GM12878 (cell line): ENCODE measurements around the gene YBX1. TPM values are rescaled to one million over a fixed set of nuclear protein-coding genes. Genes with fewer than 3 reads are reported as not detected.

ENCODE experiments used
- ATAC-seq: fragments of 200-7000 bp; cut with Tn5 transposase; 3 replicates; pipeline ENCODE4 v1.9.1; 2020; ENCODE audit warnings: mild to moderate bottlenecking, moderate library complexity
- BruUV-seq: library from RNA; stranded (reverse); fragments of 400-500 nt; replicated peaks from 2 replicates; lab custom pipeline; 2021; lab: Mats Ljungman, UMichigan
- CTCF ChIA-PET: fragments of 300-600 bp; sonication (Branson Sonifier 250); formaldehyde crosslinking; extraction: SDS; loops from one replicate; lab custom pipeline; 2021; ENCODE audit warnings: inconsistent platforms; lab: Yijun Ruan, JAX
- POLR2A ChIA-PET: fragments of 350-600 bp; formaldehyde crosslinking; extraction: SDS; loops from one replicate; lab custom pipeline; 2021; ENCODE audit warnings: inconsistent platforms; lab: Charles Lee
- RAD21 ChIA-PET: fragments of 300-600 bp; sonication (Branson Sonifier 250); formaldehyde crosslinking; loops from one replicate; lab custom pipeline; 2023; ENCODE audit warnings: antibody characterized with exemption; ENCODE audit not compliant: unreplicated experiment; lab: Charles Lee
- SMC1A ChIA-PET: fragments of 300-600 bp; sonication (Branson Sonifier 250); formaldehyde crosslinking; loops from one replicate; lab custom pipeline; 2023; ENCODE audit not compliant: unreplicated experiment, uncharacterized antibody; lab: Charles Lee
- DNase-seq: peaks from one replicate; pipeline ENCODE4 v3.0.0-alpha.2; 2011; ENCODE audit warnings: low read depth, low spot score
- FAIRE-seq: peaks from 3 replicates; lab custom pipeline; 2011; peaks lifted over from hg19 to GRCh38; lab: Jason Lieb, UNC
- H2AFZ ChIP-seq: 2 replicates; pipeline ENCODE4 v1.6.0; 2011; ENCODE audit warnings: low read depth, low read length, control low read depth; ENCODE audit not compliant: control insufficient read depth
- H3K27ac ChIP-seq: 2 replicates; pipeline ENCODE4 v1.5.1; 2011; ENCODE audit warnings: control low read depth; ENCODE audit not compliant: control insufficient read depth, insufficient read depth
- H3K27me3 ChIP-seq, 2 experiments: replicated peaks in 1 of 2; 2 replicates each; pipeline versions ENCODE4 v1.6.0 to v1.6.1; 2011; ENCODE audit warnings: low read length in 1 of 2; ENCODE audit not compliant: control insufficient read depth in 2 of 2, insufficient read depth in 2 of 2
- H3K36me3 ChIP-seq, 2 experiments: 2 replicates each; pipeline ENCODE4 v1.5.1; 2011; ENCODE audit warnings: low read length in 1 of 2; ENCODE audit not compliant: control insufficient read depth in 2 of 2, insufficient read depth in 2 of 2
- H3K4me1 ChIP-seq: 2 replicates; pipeline ENCODE4 v1.6.1; 2011; ENCODE audit warnings: mild to moderate bottlenecking, low read length, moderate library complexity, mixed read lengths; ENCODE audit not compliant: control insufficient read depth, insufficient read depth
- H3K4me2 ChIP-seq: 2 replicates; pipeline ENCODE4 v1.6.0; 2011; ENCODE audit warnings: control low read depth; ENCODE audit not compliant: control insufficient read depth, insufficient read depth
- H3K4me3 ChIP-seq: fragments of 200-600 bp; sonication (generic); 2 replicates; pipeline ENCODE4 v1.5.1; 2016
- H3K79me2 ChIP-seq: 2 replicates; pipeline ENCODE4 v1.6.0; 2011; ENCODE audit warnings: low read length; ENCODE audit not compliant: control insufficient read depth, insufficient read depth
- H3K9ac ChIP-seq: 2 replicates; pipeline ENCODE4 v1.8.0; 2011; ENCODE audit warnings: low read length, control low read depth, mixed read lengths; ENCODE audit not compliant: control insufficient read depth, insufficient read depth
- H3K9me3 ChIP-seq: replicated peaks from 3 replicates; pipeline ENCODE4 v1.5.1; 2011; ENCODE audit warnings: mild to moderate bottlenecking, low read length; ENCODE audit not compliant: control insufficient read depth, insufficient read depth
- H4K20me1 ChIP-seq: 2 replicates; pipeline ENCODE4 v1.6.0; 2011; ENCODE audit not compliant: control insufficient read depth, insufficient read depth
- ATF2 ChIP-seq: IDR thresholded peaks from 2 replicates; pipeline ENCODE4 v1.6.1; 2012; ENCODE audit warnings: low read length, inconsistent platforms
- CEBPB ChIP-seq, 2 experiments: fragments of 150-350 bp in 1 of 2; IDR thresholded peaks; 2 replicates each; pipeline ENCODE4 v1.6.1; 2012 to 2014; ENCODE audit warnings: low read depth in 2 of 2, low read length in 2 of 2, borderline replicate concordance in 1 of 2, inconsistent platforms in 1 of 2
- EGR1 ChIP-seq, 2 experiments: IDR thresholded peaks; 1 replicate in 1 of 2; 2 replicates in 1 of 2; pipeline ENCODE4 v1.6.1; 2011 to 2012; ENCODE audit warnings: low read depth in 2 of 2, low read length in 2 of 2, borderline replicate concordance in 1 of 2, mild to moderate bottlenecking in 1 of 2, moderate library complexity in 1 of 2
- MEF2A ChIP-seq: IDR thresholded peaks from 2 replicates; pipeline ENCODE4 v1.6.1; 2011; ENCODE audit warnings: low read depth, mild to moderate bottlenecking, low read length, moderate library complexity; ENCODE audit not compliant: insufficient read depth
- PAX8 ChIP-seq: fragments of 450-650 bp; IDR thresholded peaks from 2 replicates; pipeline ENCODE4 v1.6.1; 2017; ENCODE audit warnings: mild to moderate bottlenecking, moderate library complexity
- RAD21 ChIP-seq: IDR thresholded peaks from 2 replicates; pipeline ENCODE4 v1.6.1; 2011; ENCODE audit warnings: mild to moderate bottlenecking, low read depth, low read length, moderate library complexity; ENCODE audit not compliant: insufficient read depth
- RAD51 ChIP-seq: fragments of 450-650 bp; IDR thresholded peaks from 2 replicates; pipeline ENCODE4 v1.6.1; 2016; ENCODE audit warnings: moderate library complexity, mild to moderate bottlenecking, inconsistent platforms
- RB1 ChIP-seq: fragments of 450-650 bp; formaldehyde crosslinking; IDR thresholded peaks from 2 replicates; pipeline ENCODE4 v1.6.1; 2017; ENCODE audit warnings: mild to moderate bottlenecking, borderline replicate concordance
- RBBP5 ChIP-seq: fragments of 200-600 bp; sonication (generic); conservative IDR thresholded peaks from 2 replicates; pipeline ENCODE4 v1.6.1; 2016
- ZBTB11 ChIP-seq: fragments of 450-650 bp; formaldehyde crosslinking; IDR thresholded peaks from 2 replicates; pipeline ENCODE4 v1.5.0; 2022; ENCODE audit warnings: mild to moderate bottlenecking, missing genetic modification characterization
- WGBS: methylation state at CpG from one replicate; pipeline ENCODE4 v1.1.6; 2016; ENCODE audit warnings: low lambda C conversion rate; ENCODE audit not compliant: insufficient replicate concordance, insufficient coverage; ENCODE audit errors: missing lambda C conversion rate; 5-methylcytosine and 5-hydroxymethylcytosine counted together
- in situ Hi-C: fragments of 300-500 bp; cut with MboI; formaldehyde crosslinking; loops from 9 replicates; pipeline ENCODE4 v1.14.3; 2018; ENCODE audit warnings: mixed read lengths
- intact Hi-C: fragments of 100-400 bp; cut with micrococcal nuclease; formaldehyde crosslinking; loops from one replicate; pipeline ENCODE4 v1.14.2; 2022; ENCODE audit not compliant: unreplicated experiment
- polyA plus RNA-seq, 11 experiments: library from polyadenylated mRNA; depleted of rRNA in 4 of 11; unstranded in 6 of 11; stranded (reverse) in 5 of 11; fragments of >200 nt; fragmentation: Nextera tagmentation in 4 of 11; fragmentation: Illumina TruSeq in 1 of 11; extraction: Ambion mirVana in 4 of 11; extraction: Trizol in 1 of 11; gene quantifications; 1 replicate in 1 of 11; 2 replicates in 10 of 11; pipeline versions ENCODE4 v1.2.1 to v1.2.3, GENCODE V29; 2011 to 2016; ENCODE audit warnings: inconsistent platforms in 2 of 11, missing spikeins in 2 of 11, low read depth in 1 of 11
- total RNA-seq, 4 experiments: library from RNA; depleted of rRNA in 3 of 4; stranded (reverse); fragments of >200 nt in 3 of 4; fragmentation: Illumina TruSeq in 1 of 4; extraction: Trizol in 1 of 4; gene quantifications; 2 replicates each; pipeline versions ENCODE4 v1.2.1 to v1.2.3, GENCODE V29; 2013 to 2021

YBX1 gene
- total and polyA plus RNA-seq, 10 of the 15 experiments (the other 5 are each of a cell fraction or from before 2014, with no cell fraction given), result 355 to 1,353 (median 858) TPM

GRCh38 chr1:42692911-42693310 is 10.7 kb downstream of the YBX1 start:
- Histone ChIP-seq H3K27me3 (no peaks in the 10 kb centered on the region), H3K27ac (no peak overlapping the region), H3K9me3 (no peaks in the 10 kb centered on the region; the same call in 2 of the 3 replicates), H3K9ac (no peak overlapping the region), H3K36me3 (peaks cover 3 to 44% of the 10 kb centered on the region in 2 experiments), H3K4me3 (0 out of 2 replicates have a peak overlapping the region, but pooled peaks have one; percentile 7), H2AFZ (no peak overlapping the region), H3K4me1 (peaks cover 14% of the 10 kb centered on the region), H3K4me2 (no peak overlapping the region), H4K20me1 (no peaks in the 10 kb centered on the region; the same call in 1 of the 2 replicates), H3K79me2 (peaks cover 80% of the 10 kb centered on the region)
- no peak for TF ChIP-seq RAD21
- in situ Hi-C loops (no loop called here), intact Hi-C loops (no loop called here)
- ChIA-PET CTCF (interaction anchor here (0.8 to 1.4 kb wide), 6 partner anchors 8 to 347 kb away, joined by 3 read pairs; no protein-coding TSS in a partner anchor), SMC1A (interaction anchor here (0.9 to 1.3 kb wide), 3 partner anchors 9 to 381 kb away, joined by 3 to 4 read pairs (median 3); no protein-coding TSS in a partner anchor), POLR2A (interaction anchor here (1.2 kb wide), 3 partner anchors 14 to 37 kb away, joined by 3 to 4 read pairs (median 4); partner anchors contain the start of gene PPIH), RAD21 (interaction anchor here (2.3 to 3.0 kb wide), 2 partner anchors 11 to 381 kb away, joined by 7 to 24 read pairs; partner anchors contain the start of gene YBX1)
- ATAC-seq (0 out of 3 replicates have a peak, but pooled peaks have one; percentile 5), FAIRE-seq (no peak), DNase-seq (no peak)
- 71% methylated on average over 2 of the region's 2 CpGs for WGBS
- no TSS peak for BruUV-seq

- ChIA-PET POLR2A (interaction anchor here (0.5 to 0.6 kb wide), 2 partner anchors 72 to 156 kb away, joined by 3 to 6 read pairs; no protein-coding TSS in a partner anchor), SMC1A (no interaction called here), CTCF (interaction anchor here (0.7 to 1.1 kb wide), 2 partner anchors 11 to 60 kb away, joined by 3 read pairs; no protein-coding TSS in a partner anchor), RAD21 (no interaction called here)
- FAIRE-seq (no peak), DNase-seq (no peak), ATAC-seq (no peak)
- Histone ChIP-seq H4K20me1 (no peaks in the 10 kb centered on the region; the same call in 1 of the 2 replicates), H3K4me2 (no peak overlapping the region), H2AFZ (no peak overlapping the region), H3K27ac (no peak overlapping the region), H3K4me1 (no peaks in the 10 kb centered on the region), H3K36me3 (peaks cover 13 to 47% of the 10 kb centered on the region in 2 experiments), H3K79me2 (peaks cover 28% of the 10 kb centered on the region), H3K9ac (no peak overlapping the region), H3K9me3 (no peaks in the 10 kb centered on the region), H3K4me3 (no peak overlapping the region), H3K27me3 (no peaks in the 10 kb centered on the region)
- BruUV-seq, result TSS peak; percentile 0
- WGBS, result 97% methylated on average over 4 of the region's 4 CpGs
- in situ Hi-C loops (no loop called here), intact Hi-C loops (no loop called here)
- TF ChIP-seq EGR1 (IDR thresholded peaks at IDR 0.05; ENCODE audit: borderline replicate concordance in 1 of 2, low read depth in 2 of 2, low read length in 2 of 2) (no peak), RBBP5 (no peak), MEF2A (no peak), RB1 (no peak), CEBPB (IDR thresholded peaks at IDR 0.05; ENCODE audit: borderline replicate concordance in 1 of 2, low read depth in 2 of 2, low read length in 2 of 2) (no peak), PAX8 (no peak), ATF2 (no peak), ZBTB11 (no peak), RAD51 (no peak)
These were observed 16.0 kb downstream of the YBX1 start for GRCh38 chr1:42698081-42698813.
